Small intestine (tissue), 7 donors: ENCODE data around the gene CACNA2D3. TPM values are rescaled to one million over a fixed set of nuclear protein-coding genes. Genes with fewer than 3 reads are reported as not detected.

ENCODE experiments used
- DNase-seq, 2 donors: peaks; one replicate each; pipeline versions ENCODE4 v3.0.0 to v3.0.0-alpha.2; 2013
- FAIRE-seq: peaks from 2 replicates; lab custom pipeline; 2012; peaks lifted over from hg19 to GRCh38; lab: Jason Lieb, UNC
- H3K27ac ChIP-seq, 3 donors: one replicate each; pipeline ENCODE4 v1.5.1; 2013; ENCODE audit warnings: low read length in 2 of 3, mild to moderate bottlenecking in 2 of 3, control low read depth in 1 of 3, inconsistent platforms in 1 of 3, low read depth in 1 of 3, moderate library complexity in 1 of 3
- H3K27me3 ChIP-seq, 3 donors: one replicate each; pipeline ENCODE4 v1.6.1; 2013; ENCODE audit warnings: low read length in 3 of 3, inconsistent platforms in 1 of 3; ENCODE audit not compliant: control insufficient read depth in 3 of 3, insufficient read depth in 3 of 3
- H3K36me3 ChIP-seq, 3 donors: one replicate each; pipeline ENCODE4 v1.6.1; 2013; ENCODE audit warnings: low read length in 3 of 3, inconsistent platforms in 1 of 3, low read depth in 1 of 3, mild to moderate bottlenecking in 1 of 3, moderate library complexity in 1 of 3; ENCODE audit not compliant: control insufficient read depth in 3 of 3, insufficient read depth in 2 of 3
- H3K4me1 ChIP-seq, 3 donors: one replicate each; pipeline ENCODE4 v1.6.1; 2013; ENCODE audit warnings: low read length in 2 of 3, inconsistent platforms in 1 of 3, low read depth in 1 of 3, mild to moderate bottlenecking in 1 of 3, moderate library complexity in 1 of 3; ENCODE audit not compliant: control insufficient read depth in 3 of 3, insufficient read depth in 2 of 3
- H3K4me3 ChIP-seq, 3 donors: one replicate each; pipeline ENCODE4 v1.5.1; 2013; ENCODE audit warnings: low read length in 3 of 3, control low read depth in 1 of 3, inconsistent platforms in 1 of 3, low read depth in 1 of 3, mild to moderate bottlenecking in 1 of 3, moderate library complexity in 1 of 3
- H3K9me3 ChIP-seq, 2 donors: one replicate each; pipeline ENCODE4 v1.6.1; 2013; ENCODE audit warnings: low read depth in 1 of 2, low read length in 1 of 2; ENCODE audit not compliant: control insufficient read depth in 2 of 2, insufficient read depth in 1 of 2
- WGBS, 3 donors: extraction: QIAGEN DNeasy Blood & Tissue Kit; methylation state at CpG; one replicate each; pipeline ENCODE4 v1.1.7; 2013; 5-methylcytosine and 5-hydroxymethylcytosine counted together
- polyA plus RNA-seq, 4 donors: library from polyadenylated mRNA; stranded (reverse) in 3 of 4; unstranded in 1 of 4; fragments of 200-250 nt in 3 of 4; fragments of 120-200 nt in 1 of 4; gene quantifications; one replicate each; pipeline versions ENCODE4 v1.2.1 to v1.2.3, GENCODE V29; 2013
- donor health status: healthy with polysubstance abuse.
- donor health status: control.
- donor health status: control.
- donor health status: Bipolar disorder and iron deficiency.
- donor health status: healthy.

CACNA2D3 gene
- polyA plus RNA-seq, 4 donors: 0.27 to 0.61 TPM; not detected in 2

GRCh38 chr3:54875596-54876268, 753.4 kb downstream of the CACNA2D3 start:
- Histone ChIP-seq H3K36me3 (no peaks in the 10 kb centered on the region), H3K4me1 (no peaks in the 10 kb centered on the region), H3K27ac (no peak overlapping the region), H3K27me3 (peaks cover 0 to 5% (median 0%) of the 10 kb centered on the region in 3 donors), H3K9me3 (no peaks in the 10 kb centered on the region), H3K4me3 (no peak overlapping the region)
- FAIRE-seq: no peak
- 78 to 82% (median 82%) methylated on average over 8 of the region's 8 CpGs for WGBS, 3 donors
- DNase-seq: no peak

- Histone ChIP-seq H3K36me3 (no peaks in the 10 kb centered on the region), H3K27ac (no peak overlapping the region), H3K27me3 (peaks cover 0 to 5% (median 0%) of the 10 kb centered on the region in 3 donors), H3K4me3 (no peak overlapping the region), H3K4me1 (no peaks in the 10 kb centered on the region), H3K9me3 (no peaks in the 10 kb centered on the region)
- WGBS, 3 donors: 78 to 84% (median 84%) methylated on average over 5 of the region's 5 CpGs
- DNase-seq (no peak), FAIRE-seq (no peak)
Observed at GRCh38 chr3:54876694-54877093, 754.3 kb downstream of the CACNA2D3 start.

- no peak overlapping the region for H3K4me3 ChIP-seq
- no peak overlapping the region for H3K27ac ChIP-seq
- H3K4me1 ChIP-seq: no peaks in the 10 kb centered on the region
- peaks cover 0 to 5% (median 0%) of the 10 kb centered on the region in 3 donors for H3K27me3 ChIP-seq
- H3K36me3 ChIP-seq: no peaks in the 10 kb centered on the region
- FAIRE-seq (no peak), DNase-seq (no peak)
- 78 to 88% (median 81%) methylated on average over 4 of the region's 4 CpGs for WGBS, 3 donors
- H3K9me3 ChIP-seq: no peaks in the 10 kb centered on the region
Observed at GRCh38 chr3:54877730-54878129, 755.4 kb downstream of the CACNA2D3 start.

- H3K4me3 ChIP-seq: no peak overlapping the region
- H3K27ac ChIP-seq: no peak overlapping the region
- H3K4me1 ChIP-seq: no peaks in the 10 kb centered on the region
- no peaks in the 10 kb centered on the region for H3K36me3 ChIP-seq
- H3K27me3 ChIP-seq: peaks cover 0 to 5% (median 0%) of the 10 kb centered on the region in 3 donors
- FAIRE-seq: no peak
- no peaks in the 10 kb centered on the region for H3K9me3 ChIP-seq
- 66 to 70% (median 68%) methylated on average over 7 of the region's 7 CpGs for WGBS, 3 donors
- DNase-seq: no peak
Observed at GRCh38 chr3:54878145-54878544, 755.8 kb downstream of the CACNA2D3 start.

GRCh38 chr3:54882129-54882833, 759.9 kb downstream of the CACNA2D3 start:
- Histone ChIP-seq H3K27ac (peak overlapping the region in 1 of 3 donors; percentile 18), H3K4me3 (no peak overlapping the region), H3K4me1 (no peaks in the 10 kb centered on the region), H3K9me3 (no peaks in the 10 kb centered on the region), H3K36me3 (no peaks in the 10 kb centered on the region), H3K27me3 (no peaks in the 10 kb centered on the region)
- FAIRE-seq: no peak
- DNase-seq: no peak
- 34 to 72% (median 52%) methylated on average over 3 of the region's 3 CpGs for WGBS, 3 donors

- FAIRE-seq: no peak
- H3K27ac ChIP-seq: no peak overlapping the region
- H3K4me1 ChIP-seq: peaks cover 2 to 8% (median 3%) of the 10 kb centered on the region in 3 donors
- H3K36me3 ChIP-seq: no peaks in the 10 kb centered on the region
- H3K9me3 ChIP-seq: no peaks in the 10 kb centered on the region
- H3K4me3 ChIP-seq: no peak overlapping the region
- no peaks in the 10 kb centered on the region for H3K27me3 ChIP-seq
- DNase-seq: no peak
- 91 to 93% (median 92%) methylated on average over 9 of the region's 9 CpGs for WGBS, 3 donors
Observed at GRCh38 chr3:54888162-54888561, 765.8 kb downstream of the CACNA2D3 start.

GRCh38 chr3:54888873-54889272, 766.5 kb downstream of the CACNA2D3 start:
- Histone ChIP-seq H3K27me3 (no peaks in the 10 kb centered on the region), H3K36me3 (no peaks in the 10 kb centered on the region), H3K4me3 (no peak overlapping the region), H3K9me3 (no peaks in the 10 kb centered on the region), H3K27ac (no peak overlapping the region), H3K4me1 (peaks cover 2 to 8% (median 3%) of the 10 kb centered on the region in 3 donors)
- WGBS, 3 donors: 90 to 100% (median 93%) methylated on average over 1 of the region's 1 CpG
- FAIRE-seq (no peak), DNase-seq (no peak)

GRCh38 chr3:54889731-54890130, 767.4 kb downstream of the CACNA2D3 start:
- no peak for FAIRE-seq
- H3K27me3 ChIP-seq: no peaks in the 10 kb centered on the region
- 80 to 86% (median 86%) methylated on average over 3 of the region's 3 CpGs for WGBS, 3 donors
- no peaks in the 10 kb centered on the region for H3K9me3 ChIP-seq
- no peak for DNase-seq
- no peak overlapping the region for H3K4me3 ChIP-seq
- H3K27ac ChIP-seq: no peak overlapping the region
- H3K36me3 ChIP-seq: no peaks in the 10 kb centered on the region
- peaks cover 2 to 8% (median 3%) of the 10 kb centered on the region in 3 donors for H3K4me1 ChIP-seq
